Skeletal muscle tissue (tissue), 4 donors: ENCODE results near the gene DUSP10. TPM values are rescaled to one million over a fixed set of nuclear protein-coding genes. Genes with fewer than 3 reads are reported as not detected.
A peak's percentile ranks its signal among the peaks of the same experiment; 100 is the strongest.

Experiments used
- H3K27ac ChIP-seq: one replicate; pipeline ENCODE4 v1.7.0; 2013; ENCODE audit warnings: mild to moderate bottlenecking, low read depth, low read length, inconsistent platforms
- H3K27me3 ChIP-seq, 3 donors: one replicate each; pipeline ENCODE4 v1.7.0; 2013; ENCODE audit warnings: low read length in 3 of 3; ENCODE audit not compliant: control insufficient read depth in 3 of 3, insufficient read depth in 3 of 3
- H3K36me3 ChIP-seq, 3 donors: one replicate each; pipeline ENCODE4 v1.7.0; 2013; ENCODE audit warnings: low read length in 3 of 3; ENCODE audit not compliant: control insufficient read depth in 3 of 3, insufficient read depth in 3 of 3
- H3K4me1 ChIP-seq, 3 donors: one replicate each; pipeline ENCODE4 v1.7.0; 2013; ENCODE audit warnings: low read length in 3 of 3, mild to moderate bottlenecking in 3 of 3; ENCODE audit not compliant: control insufficient read depth in 3 of 3, insufficient read depth in 3 of 3
- H3K4me3 ChIP-seq, 3 donors: one replicate each; pipeline ENCODE4 v1.7.0; 2013; ENCODE audit warnings: low read length in 3 of 3
- H3K9ac ChIP-seq, 3 donors: one replicate each; pipeline ENCODE4 v1.7.0; 2013; ENCODE audit warnings: low read length in 3 of 3, mild to moderate bottlenecking in 3 of 3, moderate library complexity in 2 of 3, low read depth in 1 of 3
- H3K9me3 ChIP-seq, 3 donors: one replicate each; pipeline ENCODE4 v1.7.0; 2013; ENCODE audit warnings: low read length in 3 of 3; ENCODE audit not compliant: control insufficient read depth in 3 of 3
- total RNA-seq: library from RNA; depleted of rRNA; stranded (reverse); fragments of >200 nt; gene quantifications from one replicate; pipeline ENCODE4 v1.2.3, GENCODE V29; 2014
- donor health status: Osteomylitis.

Gene DUSP10
- total RNA-seq, 1 donor from 2014 or later: 28.2 TPM

DNA sequence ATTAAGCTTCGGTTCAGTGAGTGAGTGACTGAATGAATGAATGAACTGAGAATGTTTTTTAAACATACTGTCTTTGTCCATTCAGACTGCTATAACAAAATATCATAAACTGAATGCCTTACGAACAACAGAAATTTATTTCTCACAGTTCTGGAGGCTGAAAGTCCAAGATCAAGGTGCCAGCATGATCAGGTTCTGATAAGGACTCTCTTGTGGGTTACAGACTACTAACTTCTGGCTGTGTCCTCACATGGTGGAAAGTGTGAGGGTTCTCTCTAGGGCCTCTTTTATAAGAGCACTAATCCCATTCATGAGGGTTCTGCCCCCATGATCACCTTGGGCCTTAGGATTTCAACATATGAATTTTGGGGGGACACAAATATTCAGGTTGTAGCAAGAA lies 7.1 kb upstream of the DUSP10 start:
- Histone ChIP-seq H3K27ac (no peak overlapping the region), H3K9me3 (no peaks in the 10 kb centered on the region), H3K36me3 (no peaks in the 10 kb centered on the region), H3K27me3 (no peaks in the 10 kb centered on the region), H3K9ac (no peak overlapping the region), H3K4me3 (no peak overlapping the region), H3K4me1 (no peaks in the 10 kb centered on the region)

DNA sequence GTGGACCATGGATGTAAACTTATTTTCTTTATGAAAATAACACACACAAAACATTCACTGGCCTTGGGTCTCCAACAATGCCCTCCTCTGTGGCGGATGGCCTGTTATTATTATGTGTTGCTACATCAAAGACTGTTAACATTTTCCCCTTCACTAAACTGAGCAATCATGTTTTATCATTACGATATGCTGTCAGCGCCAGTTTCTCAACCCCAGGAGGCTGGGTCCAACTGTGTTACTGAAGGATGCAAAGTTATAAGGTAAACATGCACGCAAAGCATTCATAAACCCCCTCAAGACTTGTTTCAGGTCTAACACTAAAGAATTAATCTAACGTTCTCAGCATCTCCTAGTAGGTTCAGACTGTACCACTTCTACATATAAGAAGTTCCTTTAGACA lies 6.0 kb upstream of the DUSP10 start:
- no peak overlapping the region for H3K9ac ChIP-seq
- no peaks in the 10 kb centered on the region for H3K36me3 ChIP-seq
- no peak overlapping the region for H3K4me3 ChIP-seq
- H3K27ac ChIP-seq: no peak overlapping the region
- H3K4me1 ChIP-seq: peaks cover 5 to 6% (median 6%) of the 10 kb centered on the region in 3 donors
- no peaks in the 10 kb centered on the region for H3K27me3 ChIP-seq
- no peaks in the 10 kb centered on the region for H3K9me3 ChIP-seq

GRCh38 chr1:221743416-221744208 lies 1.7 kb upstream of the DUSP10 start:
- peak overlapping the region; percentile 99 for H3K27ac ChIP-seq
- no peaks in the 10 kb centered on the region for H3K9me3 ChIP-seq
- peaks cover 3 to 8% (median 4%) of the 10 kb centered on the region in 3 donors for H3K36me3 ChIP-seq
- H3K4me3 ChIP-seq: peak overlapping the region; percentile 74 to 92 (median 76)
- H3K4me1 ChIP-seq: peaks cover 25 to 33% (median 30%) of the 10 kb centered on the region in 3 donors
- H3K9ac ChIP-seq: peak overlapping the region; percentile 71 to 95 (median 83)
- no peaks in the 10 kb centered on the region for H3K27me3 ChIP-seq

DNA sequence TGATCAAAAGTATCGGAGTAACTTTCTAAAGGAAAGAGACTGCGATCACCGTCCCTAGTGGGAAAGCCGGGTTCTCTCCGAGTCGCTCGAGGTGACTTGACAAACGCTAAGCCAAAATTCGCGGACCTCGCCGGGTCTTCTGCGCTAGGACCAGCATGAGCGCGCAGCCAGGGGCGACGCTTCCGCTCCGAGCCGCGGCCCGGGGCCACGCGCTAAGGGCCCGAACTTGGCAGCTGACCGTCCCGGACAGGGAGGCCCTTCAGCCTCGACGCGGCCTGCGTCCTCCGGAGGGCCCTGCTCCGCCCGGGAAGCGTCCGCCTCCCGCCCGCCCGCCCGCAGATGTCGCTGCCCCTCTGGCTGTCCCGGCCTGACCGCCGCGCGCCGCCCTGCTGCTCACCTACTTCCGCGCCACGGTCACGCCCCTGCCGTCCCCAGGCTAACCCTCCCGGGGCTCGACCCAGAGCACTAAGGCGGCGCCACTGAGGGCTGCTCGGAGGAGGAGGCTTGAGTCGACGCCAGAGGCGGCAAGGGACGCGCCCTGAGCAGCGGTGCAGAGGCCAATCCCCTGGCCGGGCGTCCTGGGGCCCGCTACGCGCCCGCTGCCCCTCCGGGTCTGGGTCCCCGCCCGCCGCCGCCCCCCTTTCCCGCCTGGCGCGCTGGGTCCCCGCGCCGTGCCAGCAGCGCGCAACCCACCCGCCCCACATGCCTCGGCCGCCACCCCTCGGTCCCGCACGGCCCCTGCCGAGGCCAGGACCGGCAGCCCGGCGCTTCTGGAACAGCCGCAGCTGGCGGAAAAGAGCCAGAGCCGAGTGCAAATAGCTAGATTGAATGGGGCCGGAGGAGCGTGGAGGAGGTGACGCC lies 896 bp upstream of the DUSP10 start:
- Histone ChIP-seq H3K27ac (peak overlapping the region; percentile 99), H3K36me3 (peaks cover 4 to 16% (median 11%) of the 10 kb centered on the region in 3 donors), H3K4me1 (peaks cover 33 to 41% (median 34%) of the 10 kb centered on the region in 3 donors), H3K4me3 (peak overlapping the region; percentile 76 to 96 (median 92)), H3K9me3 (no peaks in the 10 kb centered on the region), H3K27me3 (no peaks in the 10 kb centered on the region), H3K9ac (peak overlapping the region; percentile 95 to 99 (median 98))

GRCh38 chr1:221740993-221741702 lies 741 bp downstream of the DUSP10 start:
- Histone ChIP-seq H3K36me3 (peaks cover 10 to 16% (median 13%) of the 10 kb centered on the region in 3 donors), H3K9ac (peak overlapping the region; percentile 85 to 94 (median 93)), H3K4me3 (peak overlapping the region; percentile 94 to 99 (median 99)), H3K27me3 (no peaks in the 10 kb centered on the region), H3K9me3 (no peaks in the 10 kb centered on the region), H3K27ac (peak overlapping the region; percentile 99), H3K4me1 (peaks cover 43 to 52% (median 49%) of the 10 kb centered on the region in 3 donors)

DNA sequence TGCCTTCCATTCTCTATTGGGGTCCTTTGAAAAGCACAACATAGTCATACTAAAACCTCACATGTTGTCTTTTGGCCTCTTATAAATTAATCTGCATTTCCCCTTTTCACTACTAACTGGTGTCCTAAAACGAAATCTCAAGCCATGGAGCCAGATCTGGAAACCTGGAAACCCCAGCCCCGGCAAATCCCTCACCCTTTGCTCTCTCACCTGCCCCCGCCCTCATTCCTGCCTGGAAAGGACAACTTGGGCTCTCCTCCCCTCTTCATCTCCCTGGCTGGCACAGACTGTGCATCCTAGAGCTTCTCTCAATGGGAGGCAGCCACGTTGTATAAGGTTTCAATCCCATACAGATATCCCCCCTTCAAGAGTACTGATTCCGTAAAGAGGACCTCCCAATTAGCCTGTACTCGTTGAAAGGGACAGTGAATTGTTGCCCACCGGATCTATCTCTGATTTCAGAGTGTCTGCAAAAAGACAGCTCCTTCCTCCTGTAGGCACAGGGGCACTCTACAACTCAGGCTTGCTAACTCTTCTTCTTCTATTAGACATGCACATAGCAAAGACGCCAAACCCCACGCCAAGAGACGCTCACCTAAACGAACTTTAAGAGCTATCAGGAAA lies 1.4 kb downstream of the DUSP10 start:
- Histone ChIP-seq H3K36me3 (peaks cover 10 to 16% (median 13%) of the 10 kb centered on the region in 3 donors), H3K27ac (peak overlapping the region; percentile 99), H3K9ac (peak overlapping the region; percentile 85 to 94 (median 93)), H3K4me3 (peak overlapping the region; percentile 94 to 99 (median 99)), H3K9me3 (no peaks in the 10 kb centered on the region), H3K4me1 (peaks cover 43 to 52% (median 49%) of the 10 kb centered on the region in 3 donors), H3K27me3 (no peaks in the 10 kb centered on the region)

DNA sequence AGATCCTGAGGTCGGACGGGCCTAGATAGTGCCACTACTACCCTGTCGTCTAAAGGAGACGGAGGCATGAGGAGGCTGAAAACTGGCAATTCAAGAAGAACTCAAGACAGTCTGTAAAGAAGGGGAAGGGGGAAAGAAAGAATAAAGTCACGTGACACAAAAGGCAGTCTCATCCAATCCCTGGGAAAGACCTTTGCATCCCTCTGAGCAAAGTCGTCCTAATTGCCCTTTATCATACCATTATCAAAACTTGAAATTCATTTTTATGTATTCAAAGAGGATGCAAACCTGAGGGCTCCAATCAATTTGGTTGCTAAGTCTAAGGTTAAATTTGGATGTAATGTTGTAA lies 2.2 kb downstream of the DUSP10 start:
- H3K36me3 ChIP-seq: peaks cover 10 to 16% (median 13%) of the 10 kb centered on the region in 3 donors
- H3K27ac ChIP-seq: peak overlapping the region; percentile 99
- peak overlapping the region in 2 of 3 donors; percentile 55 to 85 for H3K9ac ChIP-seq
- H3K9me3 ChIP-seq: no peaks in the 10 kb centered on the region
- peaks cover 49 to 55% (median 54%) of the 10 kb centered on the region in 3 donors for H3K4me1 ChIP-seq
- H3K27me3 ChIP-seq: no peaks in the 10 kb centered on the region
- peak overlapping the region; percentile 67 to 99 (median 94) for H3K4me3 ChIP-seq

DNA sequence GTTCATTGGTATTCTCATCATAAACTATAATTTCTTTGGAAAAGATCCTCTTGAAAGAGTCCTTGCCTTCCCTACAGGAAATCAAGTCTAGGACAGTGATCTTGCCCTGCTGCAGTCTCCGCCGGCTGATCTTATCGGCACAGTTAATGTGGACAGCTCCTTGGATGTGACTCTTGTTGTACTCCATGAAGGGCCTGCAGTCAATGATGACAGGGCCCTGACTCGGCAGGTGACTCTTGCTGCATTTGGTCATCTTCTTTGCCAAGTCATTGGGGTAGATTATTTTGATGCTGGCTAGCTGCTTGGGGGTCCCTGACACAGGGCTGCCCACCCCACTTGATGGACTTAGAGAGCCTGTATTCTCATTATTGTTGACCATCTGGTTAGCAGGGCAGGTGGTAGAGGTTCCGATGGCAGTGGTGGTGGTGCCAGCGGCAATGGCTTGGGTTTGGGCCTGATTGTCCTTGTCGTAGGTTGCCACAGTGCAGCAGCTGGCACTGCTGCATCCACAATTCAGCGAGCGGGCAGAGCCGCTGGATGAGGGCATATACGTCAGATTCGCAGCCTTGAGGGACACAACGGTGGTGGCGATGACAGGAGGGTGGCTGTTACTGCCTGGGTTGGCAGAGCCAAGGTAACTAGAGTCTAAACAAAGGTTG lies 2.7 kb downstream of the DUSP10 start:
- peaks cover 52 to 58% (median 55%) of the 10 kb centered on the region in 3 donors for H3K4me1 ChIP-seq
- H3K9ac ChIP-seq: peak overlapping the region; percentile 46 to 57 (median 55)
- H3K36me3 ChIP-seq: peaks cover 10 to 16% (median 13%) of the 10 kb centered on the region in 3 donors
- peak overlapping the region; percentile 67 to 99 (median 94) for H3K4me3 ChIP-seq
- H3K9me3 ChIP-seq: no peaks in the 10 kb centered on the region
- peak overlapping the region; percentile 99 for H3K27ac ChIP-seq
- H3K27me3 ChIP-seq: no peaks in the 10 kb centered on the region

GRCh38 chr1:221736714-221737113 lies 5.2 kb downstream of the DUSP10 start:
- H3K36me3 ChIP-seq: peaks cover 10 to 16% (median 13%) of the 10 kb centered on the region in 3 donors
- no peaks in the 10 kb centered on the region for H3K27me3 ChIP-seq
- H3K4me3 ChIP-seq: peak overlapping the region; percentile 54 to 61 (median 59)
- peak overlapping the region; percentile 99 for H3K27ac ChIP-seq
- H3K9me3 ChIP-seq: no peaks in the 10 kb centered on the region
- peak overlapping the region in 2 of 3 donors; percentile 58 to 64 for H3K9ac ChIP-seq
- peaks cover 57 to 65% (median 58%) of the 10 kb centered on the region in 3 donors for H3K4me1 ChIP-seq
